Body of pancreas (tissue), 4 donors: ENCODE results near the gene RAB26.

ENCODE experiments used
- CTCF ChIP-seq, 7 experiments: fragments of 450-650 bp in 4 of 7; fragments of 200-600 bp in 3 of 7; sonication (generic) in 3 of 7; IDR thresholded peaks; one replicate each; pipeline ENCODE4 v1.5.1; 2016 to 2019; ENCODE audit warnings: antibody characterized with exemption in 7 of 7
- POLR2A ChIP-seq, 3 donors: fragments of 450-650 bp; IDR thresholded peaks; one replicate each; pipeline ENCODE4 v1.6.1; 2016; ENCODE audit warnings: antibody characterized with exemption in 3 of 3, mild to moderate bottlenecking in 2 of 3

GRCh38 chr16:2170080-2170479, 21.7 kb downstream of the RAB26 start:
- TF ChIP-seq CTCF (IDR thresholded peaks at IDR 0.05) (no peak), POLR2A (IDR thresholded peaks at IDR 0.05) (peak in 1 of 3 donors; percentile 35)
